Activated CD4-positive, alpha-beta T cell treated with anti-CD3 and anti-CD28 coated beads, Interleukin-2, Interleukin-4, amounts not matched to agents 100 ng/mL and 50 ng/mL, durations not matched to agents 16 hours and 8 hours (primary cell): Measurements from ENCODE around the gene CLASP2.
"Not testable (repeated sequence)": the region's sequence is repeated elsewhere in the genome, so short reads cannot be mapped to it uniquely, and the experiment has no call there.

ENCODE experiments used
- DNase-seq: peaks from one replicate; pipeline ENCODE4 v3.0.0-alpha.2; 2020; ENCODE audit warnings: low spot score

CLASP2 gene

DNA sequence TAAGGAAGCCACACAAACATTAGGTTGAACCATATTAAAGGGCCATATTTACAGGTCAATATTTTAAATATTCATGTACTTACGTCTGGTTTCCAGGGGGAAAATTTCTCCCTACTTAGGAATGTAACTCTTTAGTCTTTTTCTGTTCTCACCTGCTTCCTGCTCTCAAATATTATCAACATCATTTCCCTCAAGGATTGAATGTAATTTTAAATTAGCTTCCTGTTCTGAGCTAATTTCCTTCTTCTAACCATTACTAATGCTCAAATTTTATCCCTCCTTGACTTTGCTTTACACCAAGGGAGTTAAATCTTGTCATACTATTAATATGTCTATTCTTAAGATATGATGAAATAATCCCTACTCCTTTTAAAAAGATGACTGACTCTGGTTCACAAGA is 174.5 kb downstream of the CLASP2 start:
- DNase-seq: no peak

DNA sequence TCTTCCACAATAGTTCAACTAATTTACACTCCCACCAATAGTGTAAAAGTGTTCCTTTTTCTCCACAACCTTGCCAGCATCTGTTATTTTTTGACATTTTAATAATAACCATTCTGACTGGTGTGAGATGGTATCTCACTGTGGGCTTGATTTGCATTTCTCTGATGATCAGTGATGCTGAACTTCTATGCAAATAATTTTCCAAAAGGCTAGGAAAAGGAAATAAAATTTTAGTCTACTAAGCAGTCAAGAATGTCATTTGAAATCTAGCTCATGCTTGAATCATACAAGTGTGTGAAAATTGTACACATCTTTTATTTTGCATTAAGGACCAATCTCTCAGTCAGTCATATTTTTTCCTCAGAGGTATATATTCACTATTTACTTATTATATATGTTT is 176.1 kb downstream of the CLASP2 start:
- no peak for DNase-seq

GRCh38 chr3:33538678-33539339 is 179.2 kb downstream of the CLASP2 start:
- DNase-seq: no peak

DNA sequence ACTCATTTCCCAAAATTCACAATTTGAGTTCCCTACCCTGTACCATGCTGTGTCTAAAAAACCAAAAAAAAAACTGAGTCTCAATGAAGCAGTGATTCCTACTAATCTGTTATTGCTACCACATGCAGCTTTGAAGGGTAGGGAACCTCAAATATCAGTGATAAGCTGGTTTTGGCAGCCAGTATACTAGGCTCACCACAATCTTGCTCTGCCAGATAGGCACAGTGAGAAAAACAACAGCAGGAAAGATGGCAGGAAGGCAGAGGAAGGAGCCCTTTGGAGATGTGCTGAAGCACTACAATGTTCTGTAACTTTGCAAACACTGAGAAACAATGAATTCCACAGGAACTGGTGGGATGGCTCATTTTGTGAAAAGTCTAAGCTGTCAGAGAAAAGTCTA is 180.9 kb downstream of the CLASP2 start:
- no peak for DNase-seq

DNA sequence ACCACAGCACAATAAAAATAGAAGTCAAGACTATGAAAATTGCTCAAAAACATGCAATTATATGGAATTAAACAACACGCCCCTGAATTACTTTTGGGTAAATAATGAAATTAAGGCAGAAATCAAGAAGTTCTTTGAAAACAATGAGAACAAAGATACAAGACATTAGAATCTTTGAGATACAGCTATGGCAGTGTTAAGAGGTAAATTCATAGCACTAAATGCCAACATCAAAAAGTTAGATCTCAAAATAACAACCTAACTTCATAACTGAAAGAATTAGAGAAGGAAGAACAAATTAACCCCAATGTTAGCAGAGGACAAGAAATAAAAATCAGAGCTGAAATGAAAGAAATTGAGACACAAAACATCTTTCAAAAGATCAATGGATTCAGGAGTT is 191.3 kb downstream of the CLASP2 start:
- no peak for DNase-seq

GRCh38 chr3:33525232-33525631 is 192.8 kb downstream of the CLASP2 start:
- DNase-seq: no peak

GRCh38 chr3:33523093-33523667 is 194.9 kb downstream of the CLASP2 start:
- no peak for DNase-seq

DNA sequence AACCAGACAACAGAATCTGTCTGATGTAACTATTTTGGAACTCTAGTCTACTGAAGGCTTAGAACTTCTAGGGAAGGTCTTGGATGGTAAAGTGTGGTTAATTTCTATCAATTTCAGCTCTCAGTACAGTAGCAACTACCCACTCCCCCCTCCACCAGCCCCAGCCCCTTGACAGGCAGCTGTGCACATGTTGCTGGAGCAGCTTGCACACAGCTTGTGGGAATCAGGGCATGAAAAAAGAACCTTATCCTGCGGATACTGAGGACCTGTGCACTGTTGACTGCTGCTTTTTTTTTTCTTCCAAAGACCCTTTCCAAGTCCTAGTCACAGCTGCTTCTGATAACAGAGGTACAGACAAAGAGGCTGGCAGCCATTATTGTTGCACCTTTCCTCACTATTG is 196.3 kb downstream of the CLASP2 start:
- DNase-seq: no peak

- peak; percentile 10 for DNase-seq
These were observed 204.7 kb downstream of the CLASP2 start for GRCh38 chr3:33513262-33513863.

DNA sequence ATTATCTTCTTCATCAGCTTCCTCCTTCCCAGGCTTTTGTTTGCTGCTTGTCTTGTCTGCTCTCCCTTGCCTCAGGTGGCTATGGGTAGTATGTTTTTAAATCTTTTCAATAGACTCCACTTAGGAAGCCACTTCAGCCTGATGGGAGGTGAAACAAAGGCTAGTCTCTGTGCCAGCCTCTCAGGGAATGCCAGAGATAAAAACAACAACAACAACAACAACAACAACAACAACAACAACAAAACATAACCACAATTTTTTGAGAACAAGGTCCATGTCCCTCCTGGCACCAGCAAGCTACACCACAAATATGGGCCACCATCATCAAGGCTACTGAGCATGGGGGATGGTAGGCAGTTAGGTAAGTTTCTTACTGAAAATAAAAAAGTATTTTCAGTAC is 213.0 kb downstream of the CLASP2 start:
- DNase-seq: no peak

DNA sequence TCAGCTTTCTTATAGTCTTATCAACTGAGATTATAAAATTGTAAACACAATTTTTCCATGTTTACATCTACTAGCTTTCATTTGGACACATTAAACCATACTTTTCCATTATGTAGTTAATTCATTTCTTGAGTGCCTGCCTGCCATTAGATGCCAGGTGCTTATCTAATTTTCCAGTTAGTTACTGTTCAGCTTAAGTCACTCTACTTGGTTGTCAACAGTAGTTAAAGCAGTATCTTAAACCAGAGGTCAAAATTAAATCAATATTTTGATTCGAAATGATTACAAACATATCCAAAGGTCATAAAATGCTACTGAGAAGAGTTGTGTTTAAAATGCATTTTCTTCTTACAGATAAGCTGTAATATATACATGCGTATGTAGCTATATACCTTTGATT is 221.6 kb downstream of the CLASP2 start:
- no peak for DNase-seq

DNA sequence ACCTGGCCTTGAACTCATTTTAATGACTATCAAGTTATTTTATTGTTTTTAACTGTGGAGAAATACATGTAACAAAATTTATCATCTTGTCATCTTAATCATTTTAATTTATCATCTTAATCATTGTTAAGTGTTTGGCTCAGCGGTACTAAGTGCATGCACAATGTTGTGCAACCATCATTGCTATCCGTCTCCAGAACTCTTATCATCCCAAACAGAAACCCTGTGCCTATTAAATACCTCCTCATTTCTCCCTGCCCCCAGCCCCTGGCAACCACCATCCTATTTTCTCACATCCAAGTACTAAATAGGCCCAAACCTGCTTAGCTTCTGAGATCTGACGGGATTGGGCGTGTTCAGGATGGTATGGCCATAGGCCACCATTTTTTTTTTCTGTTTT is 226.3 kb downstream of the CLASP2 start:
- DNase-seq: no peak

DNA sequence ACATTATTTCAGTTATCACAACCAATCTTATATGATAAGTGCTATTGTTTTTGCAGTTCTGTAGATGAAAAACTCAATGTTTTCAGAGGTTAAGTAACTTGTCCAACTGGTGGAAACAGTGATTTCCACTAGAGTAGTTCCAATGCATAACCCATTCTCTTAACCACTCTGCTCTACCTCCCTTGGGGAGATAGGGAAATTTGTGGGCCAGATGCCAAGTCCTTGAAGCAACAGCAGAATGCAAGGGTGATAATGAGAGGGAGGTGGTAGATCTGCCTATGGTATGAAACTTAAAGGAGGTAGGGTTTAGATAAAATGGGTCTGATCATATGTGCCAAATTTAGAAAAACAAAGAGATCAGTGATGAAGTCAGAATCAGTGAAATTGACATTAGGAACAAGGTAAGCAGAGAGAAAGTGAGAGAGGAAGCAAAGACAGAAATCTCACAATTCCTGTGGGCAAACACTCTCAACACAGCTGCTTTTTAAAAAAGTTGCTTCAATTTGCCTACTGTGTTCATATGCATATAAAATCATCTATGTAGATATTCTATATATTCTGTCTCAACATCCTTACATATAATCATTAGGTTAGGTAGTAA is 227.3 kb downstream of the CLASP2 start:
- DNase-seq: no peak

- DNase-seq: no peak
These were observed 229.4 kb downstream of the CLASP2 start for GRCh38 chr3:33488683-33489082.

DNA sequence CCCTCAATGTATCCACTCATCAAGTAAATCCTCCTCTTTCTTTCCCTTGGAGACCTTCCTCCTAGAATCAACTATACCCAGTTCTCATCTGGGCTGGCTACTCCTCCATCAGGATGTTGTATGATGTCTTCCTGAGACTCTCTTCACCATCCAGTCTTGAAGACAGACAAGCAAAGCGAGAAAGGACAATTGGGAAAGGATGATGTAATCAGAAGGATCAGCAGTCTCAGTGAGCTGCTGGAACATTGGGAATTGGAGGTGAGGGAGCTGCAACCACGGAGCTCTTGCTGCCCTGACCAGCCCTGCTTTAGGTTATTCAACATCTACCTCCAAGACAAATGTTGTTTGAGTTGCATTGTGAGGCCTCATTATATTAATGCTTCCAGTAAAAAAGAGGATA is 229.8 kb downstream of the CLASP2 start:
- no peak for DNase-seq

- DNase-seq: no peak
These were observed 235.9 kb downstream of the CLASP2 start for GRCh38 chr3:33482111-33482521.

DNA sequence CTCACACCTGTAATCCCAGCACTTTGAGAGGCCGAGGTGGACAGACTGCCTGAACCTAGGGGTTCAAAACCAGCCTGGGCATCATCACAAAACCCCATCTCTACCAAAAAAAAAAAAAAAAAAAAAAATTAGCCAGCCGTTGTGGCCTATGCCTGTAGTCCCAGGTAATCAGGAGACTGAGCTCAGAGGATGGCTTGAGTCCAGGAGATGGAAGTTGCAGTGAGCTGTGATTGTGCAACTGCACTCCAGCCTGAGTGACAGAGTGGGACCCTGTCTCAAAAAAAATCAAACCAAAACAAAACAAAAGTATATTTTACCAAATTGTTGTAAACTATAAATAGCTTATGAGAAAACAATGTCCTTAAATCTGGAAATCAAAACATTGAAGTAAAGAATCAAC is 243.2 kb downstream of the CLASP2 start:
- DNase-seq: no peak

GRCh38 chr3:33473813-33474212 is 244.2 kb downstream of the CLASP2 start:
- DNase-seq: no peak

DNA sequence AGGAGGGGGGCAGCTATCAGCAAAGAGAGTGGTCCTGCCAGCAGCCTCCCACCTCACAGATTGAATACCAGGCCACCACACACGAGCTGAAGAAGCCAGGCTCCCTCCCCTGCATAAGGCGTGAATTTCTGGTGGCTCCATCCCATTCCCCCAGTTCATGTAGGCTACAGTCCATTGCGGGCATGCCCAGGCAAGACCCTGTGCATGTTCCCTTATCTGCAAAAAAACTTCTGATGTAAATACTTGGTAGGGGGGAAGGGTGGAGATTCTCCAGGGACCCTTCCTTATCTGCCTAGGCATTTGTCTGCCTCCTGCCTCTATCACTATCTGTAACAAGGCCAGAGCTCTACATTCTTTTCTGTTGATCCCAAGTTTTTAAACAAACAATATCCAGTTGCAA is 250.3 kb downstream of the CLASP2 start:
- no peak for DNase-seq

DNA sequence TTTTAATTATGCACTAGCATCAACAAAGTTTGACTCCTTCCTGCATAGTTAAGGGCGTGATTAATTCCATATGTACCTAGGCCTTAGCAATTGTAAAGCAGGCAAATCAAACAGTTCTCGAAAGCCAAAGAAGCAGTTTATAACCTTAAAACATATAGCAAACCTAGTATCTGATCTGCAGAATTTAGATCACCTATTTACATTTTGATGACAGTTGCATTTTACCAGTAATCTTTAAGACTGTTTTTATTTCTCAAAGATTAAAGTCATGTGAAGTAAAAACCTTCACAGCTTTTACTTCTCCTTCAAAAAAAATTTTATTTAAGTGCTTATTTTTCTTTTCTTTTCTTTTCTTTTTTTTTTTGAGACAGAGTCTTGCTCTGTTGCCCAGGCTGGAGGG is 257.0 kb downstream of the CLASP2 start:
- DNase-seq: no peak

GRCh38 chr3:33459577-33459976 is 258.5 kb downstream of the CLASP2 start:
- not testable (repeated sequence) for DNase-seq

DNA sequence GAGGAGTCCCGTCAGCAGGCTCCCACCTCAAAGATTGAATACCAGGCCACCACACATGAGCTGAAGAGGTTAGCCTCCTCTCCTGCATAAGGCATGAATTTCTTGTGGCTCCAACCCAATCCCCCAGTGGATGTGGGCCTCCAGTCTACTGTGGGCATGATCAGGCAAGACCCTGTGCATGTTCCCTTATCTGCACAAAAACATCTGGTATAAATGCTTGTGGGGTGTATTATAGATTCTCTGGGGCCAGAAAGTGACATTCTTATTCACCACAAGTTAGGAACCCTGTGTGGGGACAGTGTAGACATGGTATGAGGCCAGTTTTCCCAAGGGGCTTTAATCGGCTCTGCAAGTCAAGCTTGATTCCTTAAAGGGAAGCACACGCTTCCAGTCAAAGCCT is 259.6 kb downstream of the CLASP2 start:
- DNase-seq: no peak

GRCh38 chr3:33456756-33457155 is 261.3 kb downstream of the CLASP2 start:
- no peak for DNase-seq
